OCI-LY7 (cell line): ENCODE data around the gene LSM5. TPM values are rescaled to one million over a fixed set of nuclear protein-coding genes. Genes with fewer than 3 reads are reported as not detected.

Source experiments
- BruUV-seq: library from RNA; stranded (reverse); fragments of 400-500 nt; replicated peaks from 2 replicates; lab custom pipeline; 2021; lab: Mats Ljungman, UMichigan
- CTCF ChIA-PET: fragments of 300-600 bp; sonication (Branson Sonifier 250); formaldehyde crosslinking; loops from one replicate; lab custom pipeline; 2022; ENCODE audit warnings: antibody characterized with exemption; ENCODE audit not compliant: unreplicated experiment; lab: Charles Lee
- POLR2A ChIA-PET: fragments of 300-600 bp; sonication (Branson Sonifier 250); formaldehyde crosslinking; loops from one replicate; lab custom pipeline; 2022; ENCODE audit warnings: antibody characterized with exemption; lab: Charles Lee
- DNase-seq: peaks from one replicate; pipeline ENCODE4 v3.0.0-alpha.2; 2015; ENCODE audit warnings: low spot score
- H2AFZ ChIP-seq: fragments of 200-600 bp; sonication (generic), shearing (Covaris generic); 2 replicates; pipeline ENCODE4 v1.6.1; 2014; ENCODE audit warnings: mild to moderate bottlenecking, antibody characterized with exemption, low read length, moderate library complexity
- H3K27ac ChIP-seq: fragments of 200-600 bp; sonication (generic); 2 replicates; pipeline ENCODE4 v1.5.1; 2014; ENCODE audit warnings: mixed run types, low read depth, mild to moderate bottlenecking, moderate library complexity, low read length, inconsistent platforms; ENCODE audit not compliant: poor library complexity, severe bottlenecking
- H3K36me3 ChIP-seq: fragments of 200-600 bp; sonication (generic); 2 replicates; pipeline ENCODE4 v1.6.1; 2014; ENCODE audit warnings: mild to moderate bottlenecking, antibody characterized with exemption, low read length, moderate library complexity, mixed read lengths; ENCODE audit not compliant: insufficient read depth
- H3K4me1 ChIP-seq: fragments of 200-600 bp; sonication (generic); 2 replicates; pipeline ENCODE4 v1.5.1; 2014; ENCODE audit warnings: mild to moderate bottlenecking, low read length; ENCODE audit not compliant: insufficient read depth, poor library complexity, severe bottlenecking
- H3K4me2 ChIP-seq: fragments of 200-600 bp; sonication (generic); 2 replicates; pipeline ENCODE4 v1.6.1; 2014; ENCODE audit warnings: mild to moderate bottlenecking, low read length
- H3K4me3 ChIP-seq: fragments of 200-600 bp; sonication (generic); 2 replicates; pipeline ENCODE4 v1.5.1; 2014; ENCODE audit warnings: mild to moderate bottlenecking, low read depth, low read length; ENCODE audit not compliant: poor library complexity, severe bottlenecking
- H3K79me2 ChIP-seq: fragments of 200-600 bp; sonication (generic); 2 replicates; pipeline ENCODE4 v1.6.1; 2016; ENCODE audit warnings: low read depth, mild to moderate bottlenecking, low read length, moderate library complexity, mixed read lengths; ENCODE audit not compliant: insufficient read depth
- H3K9me2 ChIP-seq: fragments of 200-600 bp; sonication (generic); 2 replicates; pipeline ENCODE4 v1.6.1; 2016; ENCODE audit warnings: mild to moderate bottlenecking, low read length, mixed read lengths; ENCODE audit not compliant: insufficient read depth
- H3K9me3 ChIP-seq: fragments of 200-600 bp; sonication (generic); 2 replicates; pipeline ENCODE4 v1.6.1; 2014; ENCODE audit warnings: mild to moderate bottlenecking, mixed run types, low read length, mixed read lengths
- H4K20me1 ChIP-seq: fragments of 200-600 bp; sonication (generic); 2 replicates; pipeline ENCODE4 v1.6.1; 2014; ENCODE audit warnings: mild to moderate bottlenecking, antibody characterized with exemption, low read length, moderate library complexity, mixed read lengths; ENCODE audit not compliant: insufficient read depth
- EZH2phosphoT487 ChIP-seq: fragments of 200-600 bp; sonication (generic); IDR thresholded peaks from 2 replicates; pipeline ENCODE4 v1.6.1; 2018; ENCODE audit warnings: low read depth, borderline replicate concordance, mild to moderate bottlenecking, mixed run types, antibody characterized with exemption, low read length, moderate library complexity, mixed read lengths
- intact Hi-C: fragments of 100-400 bp; cut with micrococcal nuclease; formaldehyde crosslinking; loops from one replicate; pipeline ENCODE4 v1.10.0; 2022; ENCODE audit not compliant: unreplicated experiment
- total RNA-seq, 2 experiments: library from RNA; depleted of rRNA in 1 of 2; stranded (reverse); fragments of >200 nt in 1 of 2; shearing (Covaris generic) in 1 of 2; gene quantifications; 2 replicates each; pipeline ENCODE4 v1.2.3, GENCODE V29; 2014 to 2022
- TF ChIP-seq, protein P1 (sequence below): fragments of 200-600 bp; sonication (generic); conservative IDR thresholded peaks from 2 replicates; pipeline ENCODE4 v1.5.1; 2014; ENCODE audit warnings: mild to moderate bottlenecking, antibody characterized with exemption, low read length, moderate library complexity, mixed read lengths

The LSM5 gene
- total RNA-seq, 2 experiments from 2014 or later, result 38.9 to 108 TPM

DNA sequence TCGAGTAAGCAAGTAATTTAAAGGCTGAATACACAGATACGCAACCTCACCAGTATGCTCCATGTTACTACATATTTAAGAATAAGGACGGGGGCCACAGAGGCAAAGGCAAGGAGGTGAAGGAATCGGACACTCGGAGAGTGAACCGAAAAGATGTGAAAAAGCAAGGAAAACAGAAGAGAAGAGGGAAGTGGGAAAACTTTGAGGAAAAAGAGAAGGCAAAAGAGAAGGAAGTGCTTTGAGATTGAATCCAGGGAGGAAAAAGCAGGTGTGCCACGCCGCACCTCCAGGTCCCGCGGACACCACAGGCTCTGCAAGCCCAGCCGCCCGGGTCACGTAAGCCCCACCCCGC lies 4.7 kb upstream of the LSM5 start:
- TF ChIP-seq, protein P1, sequence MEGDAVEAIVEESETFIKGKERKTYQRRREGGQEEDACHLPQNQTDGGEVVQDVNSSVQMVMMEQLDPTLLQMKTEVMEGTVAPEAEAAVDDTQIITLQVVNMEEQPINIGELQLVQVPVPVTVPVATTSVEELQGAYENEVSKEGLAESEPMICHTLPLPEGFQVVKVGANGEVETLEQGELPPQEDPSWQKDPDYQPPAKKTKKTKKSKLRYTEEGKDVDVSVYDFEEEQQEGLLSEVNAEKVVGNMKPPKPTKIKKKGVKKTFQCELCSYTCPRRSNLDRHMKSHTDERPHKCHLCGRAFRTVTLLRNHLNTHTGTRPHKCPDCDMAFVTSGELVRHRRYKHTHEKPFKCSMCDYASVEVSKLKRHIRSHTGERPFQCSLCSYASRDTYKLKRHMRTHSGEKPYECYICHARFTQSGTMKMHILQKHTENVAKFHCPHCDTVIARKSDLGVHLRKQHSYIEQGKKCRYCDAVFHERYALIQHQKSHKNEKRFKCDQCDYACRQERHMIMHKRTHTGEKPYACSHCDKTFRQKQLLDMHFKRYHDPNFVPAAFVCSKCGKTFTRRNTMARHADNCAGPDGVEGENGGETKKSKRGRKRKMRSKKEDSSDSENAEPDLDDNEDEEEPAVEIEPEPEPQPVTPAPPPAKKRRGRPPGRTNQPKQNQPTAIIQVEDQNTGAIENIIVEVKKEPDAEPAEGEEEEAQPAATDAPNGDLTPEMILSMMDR, result no peak
- no peak for TF ChIP-seq EZH2phosphoT487
- Histone ChIP-seq H3K36me3 (peaks cover 28% of the 10 kb centered on the region), H3K4me2 (peak overlapping the region; percentile 87), H3K9me3 (no peaks in the 10 kb centered on the region; the same call in 1 of the 2 replicates), H3K4me1 (peaks cover 25% of the 10 kb centered on the region), H3K79me2 (peaks cover 51% of the 10 kb centered on the region), H3K9me2 (no peaks in the 10 kb centered on the region), H4K20me1 (0 out of 2 replicates have a peak, but pooled peaks cover 10% of the 10 kb centered on the region), H3K4me3 (peak overlapping the region; percentile 74), H2AFZ (peak overlapping the region; percentile 90), H3K27ac (peak overlapping the region; percentile 32)
- ChIA-PET POLR2A (interaction anchor here (1.4 to 1.7 kb wide), 3 partner anchors 9 to 142 kb away, joined by 3 to 7 read pairs (median 5); no protein-coding TSS in a partner anchor), CTCF (interaction anchor here (1.4 kb wide), 1 partner anchor 9 kb away, joined by 3 read pairs; no protein-coding TSS in a partner anchor)
- intact Hi-C loops, result loop anchor here (5.0 kb wide), 4 partner anchors 92 to 567 kb away; partner anchors contain the start of genes KBTBD2 and NT5C3A
- BruUV-seq, result no TSS peak
- DNase-seq, result no peak

DNA sequence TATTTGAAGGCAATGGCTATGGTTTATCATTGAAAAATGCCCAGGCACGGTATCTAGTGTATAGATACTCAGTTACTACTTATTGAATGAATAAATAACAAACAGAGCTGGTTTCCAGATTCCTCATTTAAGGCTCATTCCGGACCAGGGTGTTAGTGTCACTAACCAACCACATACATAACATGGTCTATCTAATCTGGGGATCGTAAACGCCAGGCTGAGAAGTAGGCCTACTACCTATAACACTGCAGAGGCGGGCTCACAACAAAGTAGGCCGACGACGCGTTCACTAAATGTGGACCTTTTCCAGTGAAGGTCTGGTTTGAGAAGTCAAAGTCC lies 423 bp downstream of the LSM5 start:
- Histone ChIP-seq H3K4me3 (peak overlapping the region; percentile 84), H2AFZ (peak overlapping the region; percentile 99), H3K4me1 (peaks cover 26% of the 10 kb centered on the region), H3K36me3 (peaks cover 41% of the 10 kb centered on the region), H3K9me2 (no peaks in the 10 kb centered on the region), H3K4me2 (peak overlapping the region; percentile 79), H3K79me2 (peaks cover 31% of the 10 kb centered on the region), H3K27ac (peak overlapping the region; percentile 94), H4K20me1 (no peaks in the 10 kb centered on the region; the same call in 1 of the 2 replicates), H3K9me3 (no peaks in the 10 kb centered on the region)
- no peak for TF ChIP-seq EZH2phosphoT487
- TF ChIP-seq, protein P1, result no peak
- TSS peak; percentile 64 for BruUV-seq
- POLR2A ChIA-PET, result interaction anchor here (0.6 to 0.9 kb wide), 4 partner anchors 11 to 400 kb away, joined by 3 read pairs; no protein-coding TSS in a partner anchor
- CTCF ChIA-PET, result interaction anchor here (0.6 kb wide), 1 partner anchor 619 kb away, joined by 3 read pairs; no protein-coding TSS in a partner anchor
- intact Hi-C loops, result loop anchor here (2.0 to 5.0 kb wide), 3 partner anchors 98 to 619 kb away; partner anchors contain the start of gene RP9
- no peak for DNase-seq

DNA sequence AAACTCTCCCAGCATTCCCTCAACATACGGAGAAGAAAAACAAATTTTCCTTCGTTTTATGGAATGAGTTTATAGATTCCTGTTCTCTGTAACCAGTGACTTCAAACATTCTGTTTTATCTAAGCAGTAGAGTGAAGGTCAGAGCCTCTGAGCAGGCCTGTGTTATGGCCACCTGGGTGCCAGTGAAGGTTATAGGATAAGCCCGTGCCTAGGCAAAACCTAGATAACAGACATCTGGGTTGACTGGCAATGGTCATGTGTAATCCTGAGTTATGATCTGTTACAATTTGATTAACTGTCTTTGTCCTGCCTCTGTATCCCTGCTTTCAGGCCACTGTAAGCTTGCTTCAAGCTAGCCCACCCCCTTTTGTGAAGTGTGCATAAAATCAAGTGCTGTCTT lies 8.3 kb downstream of the LSM5 start:
- BruUV-seq, result no TSS peak
- H3K4me3 ChIP-seq, result no peak overlapping the region
- H3K27ac ChIP-seq, result no peak overlapping the region
- intact Hi-C loops, result no loop called here
- no peaks in the 10 kb centered on the region for H4K20me1 ChIP-seq
- TF ChIP-seq EZH2phosphoT487, result no peak
- TF ChIP-seq, protein P1, result no peak
- peaks cover 22% of the 10 kb centered on the region for H3K36me3 ChIP-seq
- DNase-seq, result no peak
- POLR2A ChIA-PET, result no interaction called here
- H3K9me3 ChIP-seq, result no peaks in the 10 kb centered on the region
- CTCF ChIA-PET, result no interaction called here
- no peak overlapping the region for H3K4me2 ChIP-seq
- no peaks in the 10 kb centered on the region for H3K79me2 ChIP-seq
- no peaks in the 10 kb centered on the region for H3K9me2 ChIP-seq
- H2AFZ ChIP-seq, result no peak overlapping the region
- H3K4me1 ChIP-seq, result no peaks in the 10 kb centered on the region
